GM12873 (cell line): ENCODE data around the gene PRUNE2.

ENCODE experiments used
- CTCF ChIP-seq: IDR thresholded peaks from 2 replicates; pipeline ENCODE4 v1.5.1; 2012; ENCODE audit warnings: low read depth, mild to moderate bottlenecking, moderate library complexity, low read length, control low read depth; ENCODE audit not compliant: insufficient read depth; ENCODE audit errors: missing control alignments

The PRUNE2 gene

GRCh38 chr9:76900884-76901440 lies 5.0 kb downstream of the PRUNE2 start:
- no peak for TF ChIP-seq CTCF

- no peak for TF ChIP-seq CTCF
Observed at GRCh38 chr9:76898786-76899185, 7.1 kb downstream of the PRUNE2 start.

- TF ChIP-seq CTCF = no peak
Observed at GRCh38 chr9:76897804-76898525, 7.9 kb downstream of the PRUNE2 start.

- TF ChIP-seq CTCF = no peak
Observed at GRCh38 chr9:76896035-76896434, 9.9 kb downstream of the PRUNE2 start.

- no peak for TF ChIP-seq CTCF
Observed at GRCh38 chr9:76895186-76895585, 10.7 kb downstream of the PRUNE2 start.

- TF ChIP-seq CTCF = no peak
Observed at GRCh38 chr9:76894198-76894597, 11.7 kb downstream of the PRUNE2 start.

GRCh38 chr9:76893395-76893932 lies 12.4 kb downstream of the PRUNE2 start:
- TF ChIP-seq CTCF = no peak
